Medulla oblongata (tissue), 1 donor: ENCODE measurements around the gene TNFAIP1.
A peak's percentile ranks its signal among the peaks of the same experiment; 100 is the strongest.
"Not testable (repeated sequence)": the region's sequence is repeated elsewhere in the genome, so short reads cannot be mapped to it uniquely, and the experiment has no call there.

Experiments
- DNase-seq: peaks from one replicate; pipeline ENCODE4 v3.0.0-alpha.2; 2015; ENCODE audit errors: extremely low spot score

TNFAIP1 gene, protein sequence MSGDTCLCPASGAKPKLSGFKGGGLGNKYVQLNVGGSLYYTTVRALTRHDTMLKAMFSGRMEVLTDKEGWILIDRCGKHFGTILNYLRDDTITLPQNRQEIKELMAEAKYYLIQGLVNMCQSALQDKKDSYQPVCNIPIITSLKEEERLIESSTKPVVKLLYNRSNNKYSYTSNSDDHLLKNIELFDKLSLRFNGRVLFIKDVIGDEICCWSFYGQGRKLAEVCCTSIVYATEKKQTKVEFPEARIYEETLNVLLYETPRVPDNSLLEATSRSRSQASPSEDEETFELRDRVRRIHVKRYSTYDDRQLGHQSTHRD

DNA sequence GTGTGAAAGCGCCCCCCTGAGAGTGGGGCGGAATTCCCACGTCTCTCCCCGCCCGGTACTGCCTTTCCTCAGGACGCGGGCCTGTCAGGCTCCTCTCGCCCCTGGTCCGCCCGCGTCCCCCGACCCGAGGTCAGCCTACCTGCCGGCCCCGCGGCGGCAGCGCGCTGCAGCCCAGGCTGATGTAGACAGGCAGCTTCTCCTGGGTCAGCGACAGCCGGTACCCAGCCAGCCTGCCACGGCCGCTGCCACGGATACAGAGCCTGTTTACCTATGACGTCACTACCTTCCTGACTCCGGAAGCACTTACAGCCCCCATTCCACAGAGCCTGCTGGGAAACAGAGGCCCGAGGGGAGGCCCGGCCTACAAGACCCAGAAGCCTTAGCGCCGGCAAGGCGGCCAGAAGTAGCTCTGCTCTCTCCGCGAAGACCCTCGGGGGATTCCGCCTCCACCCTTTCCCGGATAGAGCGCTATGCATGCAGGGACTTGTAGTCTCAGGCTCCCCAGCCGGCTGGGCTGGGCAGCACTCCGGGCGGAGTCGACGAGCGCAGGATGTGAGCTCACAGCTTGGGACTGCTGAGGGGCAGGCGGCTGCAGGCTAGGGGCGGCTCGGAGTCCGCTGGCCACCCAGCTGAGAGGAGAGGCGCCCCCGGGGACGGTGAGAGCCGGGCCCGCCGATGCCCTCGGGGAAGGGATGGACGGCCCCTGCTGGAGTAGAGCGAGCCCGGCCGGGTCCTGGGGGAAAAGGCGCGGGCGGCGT lies at the start of gene TNFAIP1, which contains the start of gene IFT20:
Gene TNFAIP1 (plus strand): TSS at position 561 of the 758 bp plus-strand sequence. CDS start 3,761 bp downstream, outside the sequence.
Gene IFT20 (minus strand): TSS at position 272 of the 758 bp plus-strand sequence. CDS start 3,487 bp downstream, outside the sequence.
- DNase-seq, result peak; percentile 100

DNA sequence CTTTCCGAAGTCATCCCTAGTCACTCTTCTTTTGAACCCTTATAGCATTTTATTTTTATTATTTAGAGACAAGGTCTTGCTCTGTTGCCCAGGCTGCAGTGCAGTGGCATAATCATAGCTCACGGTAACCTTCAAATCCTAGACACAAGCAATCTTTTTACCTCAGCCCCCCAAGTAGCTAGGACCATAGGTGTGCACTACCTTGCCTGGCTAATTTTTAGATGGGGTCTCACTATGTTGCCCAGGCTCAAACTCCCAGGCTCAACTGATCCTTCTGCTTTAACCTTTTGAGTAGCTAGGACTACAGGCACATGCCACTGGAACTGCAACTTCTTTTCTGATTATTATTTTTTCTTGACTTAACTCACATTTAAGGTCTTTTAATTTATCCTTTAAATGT lies 49.6 kb upstream of the TNFAIP1 start:
- DNase-seq, result no peak

DNA sequence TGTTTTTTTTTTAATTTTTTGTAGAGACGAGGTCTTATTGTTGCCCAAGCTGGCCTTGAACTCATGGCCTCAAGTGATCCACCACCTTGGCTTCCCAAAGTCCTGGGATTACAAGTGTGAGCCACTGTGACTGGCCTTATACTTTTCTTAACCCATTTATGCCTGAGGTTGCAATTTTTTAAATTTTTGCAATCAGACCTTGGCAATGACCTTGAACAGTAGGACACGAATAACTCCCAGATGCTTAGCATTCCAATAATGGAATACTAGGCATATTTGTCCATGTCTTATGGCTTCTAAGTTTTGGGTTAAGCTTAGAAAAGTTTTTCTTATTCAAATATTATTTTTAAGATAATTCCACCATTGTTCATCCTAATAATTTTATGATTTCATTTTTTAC lies 44.9 kb upstream of the TNFAIP1 start:
- DNase-seq, result no peak

DNA sequence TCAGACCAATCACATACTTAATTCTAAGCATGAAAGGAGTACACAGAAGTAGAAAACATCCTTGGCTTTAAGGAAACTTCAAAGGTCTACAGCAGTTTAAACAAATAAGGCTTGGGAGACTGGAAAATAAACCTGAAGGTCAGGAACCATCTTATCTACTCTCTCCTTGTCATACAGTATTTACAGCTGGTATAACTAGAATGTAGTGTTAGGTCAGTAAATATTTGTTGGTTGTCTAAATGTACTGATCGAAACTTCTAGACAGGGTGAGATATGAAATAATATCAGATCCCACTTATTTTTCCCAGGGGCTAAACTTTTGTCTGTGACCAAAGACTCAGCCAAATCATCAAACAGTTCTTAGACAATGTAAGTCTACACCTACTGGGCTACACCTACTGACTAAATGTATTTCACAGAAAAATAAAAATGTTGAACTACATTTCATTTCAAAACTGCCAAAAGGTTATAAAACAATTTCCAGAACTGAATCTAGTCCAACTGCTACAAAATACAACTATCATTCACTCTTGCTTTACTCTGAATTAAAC lies 43.7 kb upstream of the TNFAIP1 start:
- DNase-seq, result no peak

DNA sequence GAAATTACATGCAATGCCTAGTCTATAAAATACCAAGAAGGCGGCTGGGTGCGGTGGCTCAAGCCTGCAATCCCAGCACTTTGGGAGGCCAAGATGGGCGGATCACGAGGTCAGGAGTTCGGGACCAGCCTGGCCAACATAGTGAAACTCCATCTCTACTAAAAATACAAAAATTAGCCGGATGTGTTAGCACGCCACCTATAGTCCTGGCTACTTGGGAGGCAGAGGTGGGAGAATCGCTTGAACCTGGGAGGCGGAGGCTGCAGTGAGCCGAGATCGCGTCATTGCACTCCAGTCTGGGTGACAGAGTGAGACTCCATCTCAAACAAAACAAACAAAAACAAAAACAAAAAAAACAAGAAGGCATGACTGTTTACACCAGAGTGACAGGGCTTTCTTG lies 42.7 kb upstream of the TNFAIP1 start:
- DNase-seq, result not testable (repeated sequence)

DNA sequence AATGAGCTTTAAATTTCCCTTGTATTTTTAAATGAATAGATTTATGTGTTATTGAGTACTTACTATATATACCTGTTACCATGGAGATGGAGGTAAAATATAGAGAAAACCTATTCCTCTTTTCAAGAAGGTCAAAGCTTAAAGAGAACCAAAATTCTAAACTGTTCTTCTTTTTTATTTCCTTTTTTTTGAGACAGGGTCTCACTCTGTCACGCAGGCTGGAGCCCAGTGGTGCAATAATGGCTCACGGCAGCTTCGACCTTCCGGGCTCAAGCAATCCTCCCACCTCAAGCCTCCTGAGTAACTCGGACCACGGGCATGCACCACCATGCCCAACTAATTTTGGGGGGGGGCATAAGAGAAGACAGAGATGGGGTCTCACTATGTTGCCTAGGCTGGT lies 41.6 kb upstream of the TNFAIP1 start:
- no peak for DNase-seq

DNA sequence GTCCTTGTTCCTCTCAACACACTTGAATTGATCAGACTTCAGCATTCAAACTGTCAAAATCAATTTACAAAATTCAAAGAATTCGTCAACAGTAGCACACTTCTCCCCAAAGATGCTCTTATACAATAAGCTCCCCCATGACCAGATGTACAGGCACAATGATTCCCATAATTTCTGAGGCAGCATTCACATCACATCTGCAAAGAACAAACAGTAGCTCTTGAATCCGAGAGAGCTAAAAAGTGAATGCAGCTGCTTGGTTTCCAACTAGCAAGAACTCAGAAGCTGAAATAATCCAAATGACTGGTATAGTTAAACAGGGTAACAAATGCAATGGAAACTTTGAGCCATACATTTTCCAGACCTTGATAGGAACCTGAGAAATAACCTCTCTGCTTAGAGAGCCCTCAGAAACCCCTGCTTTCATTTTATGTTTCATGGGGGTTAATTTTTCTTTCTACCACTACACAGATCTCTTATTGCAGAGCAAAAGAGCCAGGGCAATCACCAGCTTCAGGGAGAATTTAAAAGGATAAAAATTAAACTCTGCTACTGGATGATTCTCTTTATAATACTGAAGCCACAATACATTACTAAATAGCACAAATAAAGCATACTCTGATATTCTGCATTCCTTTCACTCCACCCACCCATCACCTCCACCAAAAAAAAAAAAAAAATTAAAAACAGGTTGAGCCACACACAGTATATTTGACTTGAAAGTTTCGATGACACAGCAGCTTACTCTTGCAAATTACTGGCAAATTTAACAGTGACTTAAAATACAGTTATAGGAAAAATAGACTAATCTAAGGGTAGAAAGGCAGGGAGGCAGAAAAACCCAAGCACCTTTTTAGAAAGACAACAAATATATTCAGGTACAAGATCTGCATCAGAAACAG lies 39.6 kb upstream of the TNFAIP1 start:
- peak; percentile 32 for DNase-seq

DNA sequence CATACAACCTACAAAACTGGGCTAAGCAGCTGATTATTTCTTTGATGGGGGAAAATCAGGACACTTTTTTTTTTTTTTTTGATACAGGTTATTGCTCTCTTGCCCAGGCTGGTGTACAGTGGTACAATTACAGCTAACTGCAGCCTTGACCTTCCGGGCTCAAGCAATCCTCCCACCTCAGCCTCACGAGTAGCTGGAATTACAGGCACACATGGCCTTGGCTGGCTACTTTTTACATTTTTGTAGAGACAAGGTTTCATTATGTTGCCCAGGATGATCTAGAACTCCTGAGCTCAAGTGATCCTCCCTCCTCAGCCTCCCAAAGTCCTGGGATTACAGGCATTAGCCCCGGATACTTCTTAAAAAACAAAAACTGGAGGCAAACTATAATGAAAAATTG lies 37.1 kb upstream of the TNFAIP1 start:
- no peak for DNase-seq

DNA sequence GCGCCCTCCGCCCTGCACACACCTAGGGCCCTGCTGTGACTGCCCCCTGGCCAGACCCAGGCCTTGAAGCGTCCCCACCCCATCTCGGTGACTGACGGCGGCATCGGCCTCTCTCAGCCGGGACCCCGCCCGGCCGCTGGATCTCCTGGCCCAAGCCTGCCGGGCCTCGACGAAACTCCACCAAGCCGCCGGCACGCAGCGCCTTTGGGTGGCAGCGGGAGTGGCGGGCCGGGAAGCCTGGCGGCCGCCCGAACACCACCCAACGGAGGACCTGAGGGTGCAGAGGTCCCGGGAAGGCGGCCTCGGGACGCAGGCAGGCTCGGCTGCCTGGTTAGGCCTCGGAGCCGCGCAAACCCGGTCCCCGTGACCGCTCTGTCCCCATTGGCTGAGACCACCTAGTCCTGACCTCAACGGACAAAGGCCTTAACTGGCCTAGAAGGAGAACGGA lies 28.6 kb upstream of the TNFAIP1 start:
- DNase-seq, result no peak

DNA sequence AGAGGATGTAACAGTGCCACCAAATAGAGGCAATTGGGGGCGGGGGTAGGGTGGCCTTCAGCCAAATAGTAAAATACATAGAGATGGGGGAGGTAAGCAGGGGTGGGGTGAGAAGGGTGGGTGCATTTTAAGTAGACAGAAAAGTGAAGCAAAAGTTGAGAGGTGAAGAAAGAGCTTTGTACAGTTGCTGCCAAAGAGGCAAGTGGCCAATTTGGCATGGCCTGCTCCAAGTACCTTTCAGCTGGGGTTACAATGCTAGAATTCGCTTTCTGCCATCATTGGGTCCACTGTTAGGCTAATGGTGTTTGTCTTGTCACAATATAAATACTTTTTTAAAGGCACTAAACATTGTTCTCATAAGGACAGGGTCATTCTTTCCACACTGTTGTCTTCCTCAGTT lies 21.7 kb upstream of the TNFAIP1 start:
- DNase-seq, result no peak

DNA sequence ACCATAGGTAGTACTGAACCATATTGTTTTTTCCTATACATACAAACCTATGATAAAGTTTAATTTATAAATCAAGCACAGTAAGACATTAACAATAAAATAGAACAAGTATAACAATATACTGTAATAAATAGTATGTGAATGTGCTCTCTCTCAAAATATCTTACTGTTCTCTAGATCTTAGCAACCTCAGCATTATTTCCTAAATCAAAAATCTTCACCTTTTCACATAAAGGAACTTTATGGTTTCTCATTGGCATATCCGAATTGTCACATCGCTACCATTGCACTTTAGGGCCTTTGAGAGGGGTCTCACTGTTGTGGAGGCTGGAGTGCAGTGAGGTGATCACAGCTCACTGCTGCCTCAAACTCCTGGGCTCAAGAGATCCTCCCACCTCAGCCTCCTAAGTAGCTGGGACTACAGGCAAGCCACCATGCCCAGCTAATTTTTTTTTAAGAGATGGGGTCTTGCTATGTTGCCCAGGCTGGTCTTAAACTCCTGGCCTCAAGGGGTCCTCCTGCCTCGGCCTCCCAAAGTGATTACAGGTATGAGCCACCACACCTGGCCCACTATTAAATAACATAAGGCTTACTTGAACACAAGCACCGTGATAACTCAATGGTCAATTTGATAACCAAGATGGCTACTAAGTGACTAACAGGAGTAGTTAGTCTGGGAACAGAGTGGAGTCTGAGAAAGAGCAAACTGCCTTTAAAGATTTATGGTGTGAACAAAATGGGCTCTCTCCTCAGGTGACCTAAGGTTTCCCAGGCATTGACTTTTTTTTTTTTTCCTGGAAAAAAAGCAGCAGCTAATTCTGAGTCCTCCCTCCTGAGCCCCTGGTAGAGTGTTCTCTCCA lies 19.5 kb upstream of the TNFAIP1 start:
- no peak for DNase-seq

DNA sequence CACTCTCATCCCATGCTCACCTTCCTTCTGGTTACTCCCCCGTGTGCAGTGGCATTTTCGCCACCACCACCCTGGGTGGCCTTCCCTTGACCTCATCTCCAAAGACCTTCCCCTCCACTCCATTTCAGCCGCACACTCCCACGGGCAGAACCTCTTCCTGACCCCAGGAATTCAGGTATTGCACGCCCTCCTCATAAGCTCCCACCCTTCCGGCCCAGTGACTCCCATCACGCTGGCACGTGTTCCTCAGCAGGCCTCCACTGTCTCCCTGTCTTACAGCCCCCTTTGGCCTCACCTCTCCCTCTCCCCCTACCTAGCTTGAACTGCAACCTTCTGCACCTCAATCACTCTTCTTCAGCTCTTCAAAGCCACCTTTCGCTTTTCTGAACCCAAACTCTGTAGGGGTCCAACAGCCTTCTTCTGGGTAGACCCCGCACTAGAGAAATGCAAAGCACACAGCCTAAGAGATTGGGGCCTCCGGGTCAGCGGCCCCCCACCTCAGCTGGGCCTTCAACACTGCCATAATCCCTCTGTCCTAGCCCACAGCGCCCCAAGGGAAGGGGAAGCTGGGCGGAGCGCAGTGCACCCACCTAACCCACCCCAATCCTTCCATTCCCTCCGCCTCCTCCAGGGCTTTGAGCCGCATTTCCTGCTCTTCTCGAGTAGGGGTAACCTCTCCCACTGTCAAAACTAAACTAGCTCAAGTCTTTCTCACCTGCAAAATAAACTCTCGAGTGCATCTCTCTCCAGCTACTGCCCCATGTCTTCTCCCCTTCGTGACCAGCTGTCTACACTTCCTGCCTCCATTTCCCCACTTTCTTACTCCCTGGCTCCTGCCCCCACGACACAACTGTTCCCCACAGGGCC lies 18.2 kb upstream of the TNFAIP1 start:
- DNase-seq, result no peak

DNA sequence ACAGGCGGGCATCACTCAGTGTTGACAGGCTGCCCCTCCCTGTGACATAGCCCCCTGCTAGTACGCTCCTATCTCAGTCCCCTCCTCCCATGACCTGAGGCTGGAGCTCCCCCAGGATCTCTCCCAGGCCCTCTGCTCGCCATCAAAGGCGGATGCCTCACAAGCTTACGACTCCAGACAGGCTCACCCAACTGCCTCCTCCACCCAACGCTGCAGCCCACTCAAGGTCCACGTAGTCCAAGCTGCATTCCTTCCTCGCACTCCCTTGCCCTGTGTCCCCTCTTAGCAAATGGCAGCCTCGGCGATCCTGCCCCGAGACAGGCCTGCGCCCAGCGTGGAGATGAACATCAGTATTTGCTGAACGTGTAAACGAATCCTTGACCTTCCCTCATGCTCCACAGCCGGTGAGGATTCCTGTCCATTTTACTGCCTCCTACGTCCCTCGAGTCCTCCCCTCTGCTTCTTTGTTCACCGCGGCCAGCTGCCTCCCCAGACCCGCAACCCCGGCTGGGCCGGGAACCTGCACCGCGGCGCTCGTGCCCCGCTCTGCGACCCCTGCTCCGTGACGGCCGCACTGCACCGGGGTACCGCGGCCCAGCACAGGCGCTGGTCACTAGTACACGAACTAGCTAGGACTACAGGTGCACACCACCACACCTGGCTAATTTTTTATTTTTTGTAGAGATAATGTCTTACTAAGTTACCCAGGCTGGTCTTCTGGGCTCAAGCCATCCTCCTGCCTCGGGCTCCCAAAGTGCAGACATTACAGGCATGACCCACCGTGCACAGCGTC lies 17.4 kb upstream of the TNFAIP1 start:
- DNase-seq, result no peak

DNA sequence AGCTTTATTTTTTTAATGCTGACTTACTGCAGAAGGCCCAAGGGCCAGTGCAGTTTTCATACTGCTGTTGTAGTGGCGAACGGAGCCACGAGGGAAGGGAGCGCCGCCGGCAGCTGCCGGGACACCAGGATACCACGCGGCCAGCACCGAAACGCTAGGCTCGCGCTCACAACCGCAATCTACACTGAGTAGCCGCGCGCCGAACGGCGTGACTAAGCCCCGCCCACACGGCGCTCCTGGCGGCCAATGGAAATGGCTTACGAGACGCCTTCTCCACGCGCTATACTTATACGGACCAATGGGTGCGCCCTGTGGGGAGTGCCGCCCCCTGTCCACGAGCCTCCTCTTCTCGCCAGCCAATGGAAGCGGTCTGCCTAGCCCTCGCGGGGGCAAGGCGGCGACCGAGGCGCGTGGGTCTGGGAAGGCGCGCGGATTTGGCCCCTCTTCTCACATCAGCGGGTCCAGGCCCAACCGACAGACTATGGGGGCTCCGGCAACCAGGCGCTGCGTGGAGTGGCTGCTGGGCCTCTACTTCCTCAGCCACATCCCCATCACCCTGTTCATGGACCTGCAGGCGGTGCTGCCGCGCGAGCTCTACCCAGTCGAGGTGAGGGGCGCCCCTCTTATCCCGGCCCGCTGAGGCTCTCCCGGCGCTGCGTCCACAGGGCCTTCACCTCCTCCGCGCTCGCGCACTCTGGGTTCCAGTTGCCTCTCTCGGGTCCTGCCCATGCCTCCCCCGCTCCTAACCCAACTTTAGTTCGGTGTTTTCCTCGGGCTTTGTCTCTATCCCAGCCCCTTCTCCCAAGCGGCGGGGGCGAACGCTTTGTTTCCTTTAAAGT lies 16.6 kb upstream of the TNFAIP1 start, which contains the start of gene TMEM97:
Gene TMEM97 (plus strand): TSS at position 442 of the 839 bp plus-strand sequence. CDS start 40 bp downstream, at position 482.
- peak; percentile 98 for DNase-seq

DNA sequence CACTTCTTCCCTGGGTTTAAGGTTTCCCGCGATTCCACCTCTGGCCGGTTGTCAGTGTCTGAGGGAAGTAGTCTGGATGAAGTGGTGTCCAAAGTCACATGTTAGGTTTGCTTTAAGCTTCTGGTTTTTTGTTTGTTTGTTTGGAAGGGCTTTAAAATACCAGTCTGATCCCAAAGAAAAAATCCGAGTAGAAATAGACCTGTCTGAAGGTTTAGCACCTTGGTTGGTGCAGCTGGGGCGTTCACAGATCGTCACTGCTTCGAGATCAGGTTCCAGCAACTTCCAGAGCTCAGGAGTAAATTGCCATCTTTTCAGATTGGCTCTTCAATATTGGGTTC lies 16.0 kb upstream of the TNFAIP1 start:
- peak; percentile 19 for DNase-seq

DNA sequence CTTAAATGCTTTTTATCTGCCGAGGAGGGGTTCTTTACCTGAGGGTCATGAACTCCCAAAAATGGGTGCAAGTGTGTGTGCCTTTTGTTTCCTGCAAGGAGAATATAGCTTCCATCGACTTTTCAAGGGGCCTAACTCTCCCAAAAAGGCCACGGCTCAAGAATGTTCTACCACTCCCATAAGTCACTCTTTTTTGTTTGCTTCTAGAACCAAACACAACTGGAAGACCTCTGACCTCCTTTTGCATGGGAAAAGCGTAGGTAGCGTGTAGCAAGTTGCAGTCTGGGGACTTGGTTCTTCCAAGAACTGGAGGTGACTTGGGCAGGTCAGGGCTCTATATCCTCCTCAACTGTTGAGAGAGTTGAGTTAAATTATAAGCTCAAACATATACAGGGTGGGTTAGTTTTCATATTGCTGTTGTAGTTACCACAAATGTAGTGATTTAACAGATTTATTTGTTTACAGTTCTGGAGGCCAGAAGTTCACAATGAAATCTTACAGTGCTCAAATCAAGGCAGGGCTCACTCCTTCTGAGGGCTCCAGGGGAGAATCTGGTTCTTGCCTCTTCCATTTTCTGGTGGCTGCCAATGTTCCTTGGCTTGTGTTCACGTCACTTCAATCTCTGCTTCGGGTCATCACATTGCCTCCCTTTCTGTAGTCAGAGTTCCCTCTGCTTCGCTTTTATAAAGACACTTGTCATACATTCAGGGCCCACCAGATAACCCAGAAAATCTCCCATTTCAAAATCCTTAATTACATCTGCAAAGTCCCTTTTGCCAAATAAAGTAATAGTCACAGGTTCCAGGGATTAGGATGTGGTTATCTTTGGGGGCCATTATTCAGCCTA lies 15.1 kb upstream of the TNFAIP1 start:
- no peak for DNase-seq

DNA sequence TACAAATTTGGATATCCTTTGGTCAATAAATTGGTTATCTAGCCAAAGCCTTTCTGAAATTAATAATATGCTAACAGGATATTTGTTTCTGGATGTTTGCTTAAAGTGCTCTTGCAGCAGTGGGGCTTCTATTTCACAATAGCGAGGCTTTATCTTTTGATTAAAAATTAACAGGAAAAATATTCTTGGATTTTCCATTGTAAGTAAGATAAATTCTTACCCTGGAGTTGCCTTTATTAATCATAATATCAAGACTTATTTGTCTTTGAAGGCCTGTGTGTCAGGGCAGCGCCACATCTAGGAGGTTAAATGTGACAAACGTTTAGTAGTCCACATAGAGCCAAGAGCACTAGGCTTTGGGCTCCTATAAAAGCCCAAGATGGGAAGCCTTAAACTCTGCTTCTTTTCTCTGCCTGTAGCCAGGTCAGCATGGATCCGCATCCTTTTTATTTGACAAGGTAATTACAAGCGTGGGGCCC lies 11.3 kb upstream of the TNFAIP1 start:
- no peak for DNase-seq
